Testis (tissue), 2 donors: ENCODE results near the gene SPINT1.

ENCODE experiments used
- POLR2A ChIP-seq: fragments of 450-650 bp; IDR thresholded peaks from one replicate; pipeline ENCODE4 v1.6.1; 2017; ENCODE audit warnings: antibody characterized with exemption, mild to moderate bottlenecking, moderate library complexity
- TF ChIP-seq, protein P1 (sequence below), 3 experiments: fragments of 450-650 bp in 2 of 3; fragments of 200-600 bp in 1 of 3; sonication (generic) in 1 of 3; IDR thresholded peaks; one replicate each; pipeline ENCODE4 v1.5.1; 2016 to 2019; ENCODE audit warnings: antibody characterized with exemption in 3 of 3, mild to moderate bottlenecking in 2 of 3, moderate library complexity in 1 of 3

DNA sequence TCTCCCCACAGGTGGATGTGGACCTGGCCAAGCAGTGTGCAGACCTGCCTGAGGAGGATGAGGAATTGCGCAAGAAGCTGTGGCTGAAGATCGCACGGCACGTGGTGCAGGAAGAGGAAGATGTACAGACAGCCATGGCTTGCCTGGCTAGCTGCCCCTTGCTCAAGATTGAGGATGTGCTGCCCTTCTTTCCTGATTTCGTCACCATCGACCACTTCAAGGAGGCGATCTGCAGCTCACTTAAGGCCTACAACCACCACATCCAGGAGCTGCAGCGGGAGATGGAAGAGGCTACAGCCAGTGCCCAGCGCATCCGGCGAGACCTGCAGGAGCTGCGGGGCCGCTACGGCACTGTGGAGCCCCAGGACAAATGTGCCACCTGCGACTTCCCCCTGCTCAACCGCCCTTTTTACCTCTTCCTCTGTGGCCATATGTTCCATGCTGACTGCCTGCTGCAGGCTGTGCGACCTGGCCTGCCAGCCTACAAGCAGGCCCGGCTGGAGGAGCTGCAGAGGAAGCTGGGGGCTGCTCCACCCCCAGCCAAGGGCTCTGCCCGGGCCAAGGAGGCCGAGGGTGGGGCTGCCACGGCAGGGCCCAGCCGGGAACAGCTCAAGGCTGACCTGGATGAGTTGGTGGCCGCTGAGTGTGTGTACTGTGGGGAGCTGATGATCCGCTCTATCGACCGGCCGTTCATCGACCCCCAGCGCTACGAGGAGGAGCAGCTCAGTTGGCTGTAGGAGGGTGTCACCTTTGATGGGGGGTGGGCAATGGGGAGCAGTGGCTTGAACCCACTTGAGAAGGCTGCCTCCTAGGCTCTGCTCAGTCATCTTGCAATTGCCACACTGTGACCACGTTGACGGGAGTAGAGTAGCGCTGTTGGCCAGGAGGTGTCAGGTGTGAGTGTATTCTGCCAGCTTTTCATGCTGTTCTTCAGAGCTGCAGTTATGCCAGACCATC is 59.0 kb downstream of the SPINT1 start:
- TF ChIP-seq, protein P1, sequence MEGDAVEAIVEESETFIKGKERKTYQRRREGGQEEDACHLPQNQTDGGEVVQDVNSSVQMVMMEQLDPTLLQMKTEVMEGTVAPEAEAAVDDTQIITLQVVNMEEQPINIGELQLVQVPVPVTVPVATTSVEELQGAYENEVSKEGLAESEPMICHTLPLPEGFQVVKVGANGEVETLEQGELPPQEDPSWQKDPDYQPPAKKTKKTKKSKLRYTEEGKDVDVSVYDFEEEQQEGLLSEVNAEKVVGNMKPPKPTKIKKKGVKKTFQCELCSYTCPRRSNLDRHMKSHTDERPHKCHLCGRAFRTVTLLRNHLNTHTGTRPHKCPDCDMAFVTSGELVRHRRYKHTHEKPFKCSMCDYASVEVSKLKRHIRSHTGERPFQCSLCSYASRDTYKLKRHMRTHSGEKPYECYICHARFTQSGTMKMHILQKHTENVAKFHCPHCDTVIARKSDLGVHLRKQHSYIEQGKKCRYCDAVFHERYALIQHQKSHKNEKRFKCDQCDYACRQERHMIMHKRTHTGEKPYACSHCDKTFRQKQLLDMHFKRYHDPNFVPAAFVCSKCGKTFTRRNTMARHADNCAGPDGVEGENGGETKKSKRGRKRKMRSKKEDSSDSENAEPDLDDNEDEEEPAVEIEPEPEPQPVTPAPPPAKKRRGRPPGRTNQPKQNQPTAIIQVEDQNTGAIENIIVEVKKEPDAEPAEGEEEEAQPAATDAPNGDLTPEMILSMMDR (IDR thresholded peaks at IDR 0.05), result no peak
- TF ChIP-seq POLR2A, result no peak
